Nephron (organoid): Measurements from ENCODE around the gene EPB41L2.

Experiments used
- H3K27ac Mint-ChIP-seq, 3 experiments: 2 replicates each; pipeline ENCODE4 v1.8.0; 2020; ENCODE audit warnings: mixed read lengths in 3 of 3, mild to moderate bottlenecking in 2 of 3, moderate library complexity in 1 of 3
- H3K27me3 Mint-ChIP-seq: 2 replicates; pipeline ENCODE4 v1.8.0; 2021; ENCODE audit warnings: low read depth, mild to moderate bottlenecking, moderate library complexity, mixed read lengths
- H3K36me3 Mint-ChIP-seq: 2 replicates; pipeline ENCODE4 v1.8.0; 2020; ENCODE audit warnings: low read depth, mixed read lengths
- H3K4me1 Mint-ChIP-seq: 2 replicates; pipeline ENCODE4 v1.8.0; 2020; ENCODE audit warnings: mixed read lengths
- H3K4me3 Mint-ChIP-seq, 3 experiments: 2 replicates each; pipeline ENCODE4 v1.8.0; 2020; ENCODE audit warnings: mild to moderate bottlenecking in 3 of 3, mixed read lengths in 3 of 3, moderate library complexity in 2 of 3
- H3K9me3 Mint-ChIP-seq: 2 replicates; pipeline ENCODE4 v1.8.0; 2020; ENCODE audit warnings: mixed read lengths
- CTCF ChIP-seq, 3 experiments: fragments of 200-600 bp; sonication (generic); IDR thresholded peaks; one replicate each; pipeline ENCODE4 v1.5.0; 2021; ENCODE audit warnings: antibody characterized with exemption in 3 of 3; ENCODE audit not compliant: unreplicated experiment in 3 of 3

Gene EPB41L2

GRCh38 chr6:131023834-131024504 is 39.1 kb downstream of the EPB41L2 start:
- H3K27ac Mint-ChIP-seq, result peak overlapping the region in 2 of 3 experiments; percentile 18 to 45
- TF ChIP-seq CTCF (IDR thresholded peaks at IDR 0.05; ENCODE audit: unreplicated experiment in 3 of 3), result no peak
- peaks cover 4% of the 10 kb centered on the region for H3K36me3 Mint-ChIP-seq
- H3K27me3 Mint-ChIP-seq, result no peaks in the 10 kb centered on the region
- peaks cover 31% of the 10 kb centered on the region for H3K4me1 Mint-ChIP-seq
- H3K4me3 Mint-ChIP-seq, result no peak overlapping the region
- no peaks in the 10 kb centered on the region for H3K9me3 Mint-ChIP-seq

GRCh38 chr6:131022691-131023090 is 40.4 kb downstream of the EPB41L2 start:
- H3K36me3 Mint-ChIP-seq, result peaks cover 4% of the 10 kb centered on the region
- H3K27me3 Mint-ChIP-seq, result no peaks in the 10 kb centered on the region
- no peaks in the 10 kb centered on the region for H3K9me3 Mint-ChIP-seq
- TF ChIP-seq CTCF (IDR thresholded peaks at IDR 0.05; ENCODE audit: unreplicated experiment in 3 of 3), result no peak
- no peak overlapping the region for H3K4me3 Mint-ChIP-seq
- H3K27ac Mint-ChIP-seq, result no peak overlapping the region
- peaks cover 38% of the 10 kb centered on the region for H3K4me1 Mint-ChIP-seq

- H3K27me3 Mint-ChIP-seq, result no peaks in the 10 kb centered on the region
- no peak overlapping the region for H3K4me3 Mint-ChIP-seq
- no peaks in the 10 kb centered on the region for H3K9me3 Mint-ChIP-seq
- peaks cover 60% of the 10 kb centered on the region for H3K4me1 Mint-ChIP-seq
- H3K27ac Mint-ChIP-seq, result peak overlapping the region in 2 of 3 experiments; percentile 3 to 38
- TF ChIP-seq CTCF (IDR thresholded peaks at IDR 0.05; ENCODE audit: unreplicated experiment in 3 of 3), result no peak
- no peaks in the 10 kb centered on the region for H3K36me3 Mint-ChIP-seq
These were observed 45.1 kb downstream of the EPB41L2 start for GRCh38 chr6:131017962-131018361.

GRCh38 chr6:131015630-131016263 is 47.3 kb downstream of the EPB41L2 start:
- H3K9me3 Mint-ChIP-seq, result peaks cover 3% of the 10 kb centered on the region
- H3K4me3 Mint-ChIP-seq, result peak overlapping the region in 2 of 3 experiments; percentile 3 to 9
- peak overlapping the region; percentile 93 to 95 (median 95) for H3K27ac Mint-ChIP-seq
- no peak for TF ChIP-seq CTCF (IDR thresholded peaks at IDR 0.05; ENCODE audit: unreplicated experiment in 3 of 3)
- H3K36me3 Mint-ChIP-seq, result peaks cover 4% of the 10 kb centered on the region
- H3K27me3 Mint-ChIP-seq, result no peaks in the 10 kb centered on the region
- peaks cover 65% of the 10 kb centered on the region for H3K4me1 Mint-ChIP-seq

DNA sequence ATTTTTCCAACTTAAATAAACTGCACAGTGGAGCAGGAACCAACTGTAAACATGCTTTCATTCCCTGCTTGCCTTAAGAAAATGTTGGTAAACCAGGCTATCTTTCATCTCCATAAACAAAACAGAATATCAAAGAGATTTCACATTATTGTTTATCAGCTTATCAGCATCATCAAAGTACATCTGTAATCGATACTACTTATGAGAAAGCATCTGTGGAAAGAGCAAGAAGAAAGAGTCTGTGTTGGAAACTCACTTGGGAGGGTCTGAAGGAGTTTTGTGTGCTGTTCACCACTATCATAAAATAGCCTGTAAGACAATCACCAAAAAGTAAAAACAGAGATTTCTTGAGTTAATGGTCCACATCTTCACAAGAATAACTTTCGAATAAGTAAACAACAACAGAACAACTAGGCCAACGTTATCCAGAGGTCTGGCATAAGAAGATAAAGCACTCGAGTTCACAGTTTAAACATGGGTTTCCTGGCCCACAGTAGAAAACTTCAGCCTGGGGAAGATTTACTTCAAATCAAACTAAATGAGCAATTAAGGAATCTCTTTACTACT is 47.9 kb downstream of the EPB41L2 start:
- Mint-ChIP-seq H3K27ac (peak overlapping the region; percentile 93 to 95 (median 95)), H3K27me3 (no peaks in the 10 kb centered on the region), H3K9me3 (peaks cover 3% of the 10 kb centered on the region), H3K4me1 (peaks cover 61% of the 10 kb centered on the region), H3K4me3 (peak overlapping the region in 1 of 3 experiments; percentile 9), H3K36me3 (peaks cover 4% of the 10 kb centered on the region)
- no peak for TF ChIP-seq CTCF (IDR thresholded peaks at IDR 0.05; ENCODE audit: unreplicated experiment in 3 of 3)
